ENCODE data around the gene SYTL3. TPM values are rescaled to one million over a fixed set of nuclear protein-coding genes. Genes with fewer than 3 reads are reported as not detected.

Gene SYTL3
- total and polyA plus RNA-seq, 9 of the 15 experiments (the other 6 are each of a cell fraction or from before 2014, with no cell fraction given), result 0.04 to 0.46 (median 0.17) TPM; not detected in 1

- TF ChIP-seq IRF1 (CRISPR knock-in tag; IDR thresholded peaks at IDR 0.05; ENCODE audit: borderline replicate concordance) (no peak), ZNF277 (CRISPR knock-in tag; IDR thresholded peaks at IDR 0.05; ENCODE audit: borderline replicate concordance) (no peak), SP1 (CRISPR knock-in tag; IDR thresholded peaks at IDR 0.05) (no peak), RFX1 (IDR thresholded peaks at IDR 0.05) (peak; percentile 14; the same call in 1 of the 2 replicates), REST (IDR thresholded peaks at IDR 0.05; ENCODE audit: borderline replicate concordance) (peak; percentile 23), REST (CRISPR knock-in tag; IDR thresholded peaks at IDR 0.05; ENCODE audit: low read depth) (no peak), RBM15 (IDR thresholded peaks at IDR 0.05; ENCODE audit: insufficient read depth, low read length) (no peak), MAZ (CRISPR knock-in tag; conservative IDR thresholded peaks at IDR 0.05 in 1 of 2, IDR thresholded peaks at IDR 0.05 in 1 of 2) (no peak), HMGXB4 (CRISPR knock-in tag; IDR thresholded peaks at IDR 0.05) (no peak), ZNF408 (CRISPR knock-in tag; IDR thresholded peaks at IDR 0.05; ENCODE audit: low read depth) (no peak), FOXA3 (CRISPR knock-in tag; conservative IDR thresholded peaks at IDR 0.05 in 1 of 2, IDR thresholded peaks at IDR 0.05 in 1 of 2) (no peak)
Measured at GRCh38 chr6:158744986-158745430, 95.2 kb downstream of the SYTL3 start (continued).

All from K562 (cell line).